KMS-11 (cell line): ENCODE results near the gene CORO2A.

Experiments used
- H2AFZ ChIP-seq: fragments of 200-600 bp; sonication (generic); 2 replicates; pipeline ENCODE4 v1.6.1; 2016; ENCODE audit warnings: antibody characterized with exemption, mixed run types, low read depth
- H3K27ac ChIP-seq: fragments of 200-600 bp; sonication (generic); 2 replicates; pipeline ENCODE4 v1.6.1; 2016; ENCODE audit warnings: mild to moderate bottlenecking, mixed run types
- H3K27me3 ChIP-seq: fragments of 200-600 bp; sonication (generic); 2 replicates; pipeline ENCODE4 v1.6.1; 2017; ENCODE audit warnings: mild to moderate bottlenecking, low read depth, mixed run types, moderate library complexity; ENCODE audit not compliant: insufficient read depth
- H3K36me3 ChIP-seq: fragments of 200-600 bp; sonication (generic); 2 replicates; pipeline ENCODE4 v1.6.1; 2017; ENCODE audit warnings: mild to moderate bottlenecking, mixed run types; ENCODE audit not compliant: insufficient read depth
- H3K4me1 ChIP-seq: fragments of 200-600 bp; sonication (generic); 2 replicates; pipeline ENCODE4 v1.6.1; 2016; ENCODE audit warnings: mild to moderate bottlenecking, low read depth, mixed run types; ENCODE audit not compliant: poor library complexity, severe bottlenecking
- H3K4me2 ChIP-seq: fragments of 200-600 bp; sonication (generic); 2 replicates; pipeline ENCODE4 v1.7.0; 2016; ENCODE audit warnings: mild to moderate bottlenecking, mixed run types
- H3K4me3 ChIP-seq: fragments of 200-600 bp; sonication (generic); IDR thresholded peaks from 2 replicates; pipeline ENCODE4 v1.6.1; 2017; ENCODE audit warnings: low read depth, low read length, mixed read lengths; ENCODE audit not compliant: insufficient read depth
- H3K79me2 ChIP-seq: fragments of 200-600 bp; sonication (generic); 2 replicates; pipeline ENCODE4 v1.6.1; 2016; ENCODE audit warnings: low read depth, mixed run types; ENCODE audit not compliant: insufficient read depth
- H3K9ac ChIP-seq: fragments of 200-600 bp; sonication (generic); 2 replicates; pipeline ENCODE4 v1.6.1; 2016; ENCODE audit warnings: mild to moderate bottlenecking, mixed run types
- H4K20me1 ChIP-seq: fragments of 200-600 bp; sonication (generic); 2 replicates; pipeline ENCODE4 v1.6.1; 2016; ENCODE audit warnings: mild to moderate bottlenecking, mixed run types; ENCODE audit not compliant: insufficient read depth
- CTCF ChIP-seq: fragments of 200-600 bp; sonication (generic); conservative IDR thresholded peaks from 2 replicates; pipeline ENCODE4 v1.6.1; 2017; ENCODE audit warnings: low read depth, mild to moderate bottlenecking, antibody characterized with exemption, low read length, moderate library complexity, mixed read lengths

Gene CORO2A

GRCh38 chr9:98193336-98193944, 1.0 kb upstream of the CORO2A start:
- Histone ChIP-seq H2AFZ (peak overlapping the region; percentile 98), H3K4me3 (no peak overlapping the region), H3K27me3 (no peaks in the 10 kb centered on the region), H3K9ac (peak overlapping the region; percentile 63), H3K4me1 (peaks cover 11% of the 10 kb centered on the region), H3K4me2 (peak overlapping the region; percentile 83), H3K27ac (peak overlapping the region; percentile 45; the same call in 1 of the 2 replicates), H3K79me2 (no peaks in the 10 kb centered on the region), H3K36me3 (no peaks in the 10 kb centered on the region), H4K20me1 (no peaks in the 10 kb centered on the region)
- TF ChIP-seq CTCF: no peak

GRCh38 chr9:98191671-98192502, 550 bp downstream of the CORO2A start:
- Histone ChIP-seq H4K20me1 (no peaks in the 10 kb centered on the region), H3K27ac (no peak overlapping the region), H3K4me1 (peaks cover 11% of the 10 kb centered on the region), H3K9ac (no peak overlapping the region), H3K4me2 (peak overlapping the region; percentile 54; the same call in 1 of the 2 replicates), H2AFZ (peak overlapping the region; percentile 76; the same call in 1 of the 2 replicates), H3K36me3 (no peaks in the 10 kb centered on the region), H3K4me3 (no peak overlapping the region), H3K79me2 (no peaks in the 10 kb centered on the region), H3K27me3 (no peaks in the 10 kb centered on the region)
- TF ChIP-seq CTCF: no peak

- no peak overlapping the region for H3K4me3 ChIP-seq
- no peaks in the 10 kb centered on the region for H3K79me2 ChIP-seq
- TF ChIP-seq CTCF: no peak
- H3K27me3 ChIP-seq: no peaks in the 10 kb centered on the region
- no peak overlapping the region for H3K4me2 ChIP-seq
- H3K36me3 ChIP-seq: no peaks in the 10 kb centered on the region
- H2AFZ ChIP-seq: no peak overlapping the region
- no peak overlapping the region for H3K27ac ChIP-seq
- H3K4me1 ChIP-seq: peaks cover 11% of the 10 kb centered on the region
- H4K20me1 ChIP-seq: no peaks in the 10 kb centered on the region
- no peak overlapping the region for H3K9ac ChIP-seq
Observed at GRCh38 chr9:98191181-98191608, 1.2 kb downstream of the CORO2A start.

GRCh38 chr9:98190757-98191105, 1.7 kb downstream of the CORO2A start:
- H3K27ac ChIP-seq: no peak overlapping the region

More at GRCh38 chr9:98190757-98191105, 1.7 kb downstream of the CORO2A start:
- Histone ChIP-seq H3K27me3 (no peaks in the 10 kb centered on the region), H3K4me2 (no peak overlapping the region), H3K9ac (no peak overlapping the region), H3K79me2 (no peaks in the 10 kb centered on the region), H3K4me1 (peaks cover 11% of the 10 kb centered on the region), H3K4me3 (no peak overlapping the region), H4K20me1 (no peaks in the 10 kb centered on the region), H3K36me3 (no peaks in the 10 kb centered on the region), H2AFZ (no peak overlapping the region)
- TF ChIP-seq CTCF: no peak
